Caco-2 (cell line): ENCODE data around the gene SLC25A33. TPM values are rescaled to one million over a fixed set of nuclear protein-coding genes. Genes with fewer than 3 reads are reported as not detected.

Experiments used
- BruUV-seq: library from RNA; stranded (reverse); fragments of 400-500 nt; replicated peaks from 2 replicates; lab custom pipeline; 2021; lab: Mats Ljungman, UMichigan
- CTCF ChIA-PET: fragments of 300-600 bp; sonication (Branson Sonifier 250); formaldehyde crosslinking; loops from one replicate; lab custom pipeline; 2022; ENCODE audit warnings: antibody characterized with exemption; lab: Charles Lee
- POLR2A ChIA-PET: fragments of 300-600 bp; sonication (Branson Sonifier 250); formaldehyde crosslinking; loops from one replicate; lab custom pipeline; 2022; ENCODE audit warnings: antibody characterized with exemption; lab: Charles Lee
- DNase-seq, 2 experiments: peaks; one replicate each; pipeline versions ENCODE4 v3.0.0 to v3.0.0-alpha.2; 2020 to 2022
- H3K27me3 ChIP-seq: replicated peaks from 2 replicates; pipeline ENCODE4 v1.6.0; 2011; ENCODE audit warnings: low read length; ENCODE audit not compliant: control insufficient read depth, insufficient read depth
- H3K36me3 ChIP-seq: 2 replicates; pipeline ENCODE4 v1.5.1; 2011; ENCODE audit warnings: low read length; ENCODE audit not compliant: control insufficient read depth, insufficient read depth
- H3K4me1 ChIP-seq: fragments of 250-450 bp; sonication (Bioruptor Pico); 2 replicates; pipeline ENCODE4 v1.5.1; 2020; ENCODE audit warnings: mild to moderate bottlenecking
- H3K4me3 ChIP-seq: 2 replicates; pipeline ENCODE4 v1.5.1; 2011; ENCODE audit warnings: low read depth, mild to moderate bottlenecking, control low read depth, low read length
- H3K9me3 ChIP-seq: fragments of 250-450 bp; sonication (Bioruptor Pico); 2 replicates; pipeline ENCODE4 v1.5.1; 2020; ENCODE audit warnings: mild to moderate bottlenecking, moderate library complexity
- H3K27ac Mint-ChIP-seq: one replicate; pipeline ENCODE4 v1.8.0; 2022; ENCODE audit warnings: mixed read lengths; ENCODE audit not compliant: unreplicated experiment
- H3K27me3 Mint-ChIP-seq: one replicate; pipeline ENCODE4 v1.8.0; 2022; ENCODE audit warnings: mixed read lengths; ENCODE audit not compliant: insufficient read depth, unreplicated experiment
- H3K36me3 Mint-ChIP-seq: one replicate; pipeline ENCODE4 v1.8.0; 2022; ENCODE audit warnings: mild to moderate bottlenecking, mixed read lengths; ENCODE audit not compliant: insufficient read depth, unreplicated experiment
- H3K4me1 Mint-ChIP-seq: one replicate; pipeline ENCODE4 v1.8.0; 2022; ENCODE audit warnings: low read depth, mixed read lengths; ENCODE audit not compliant: unreplicated experiment
- H3K4me3 Mint-ChIP-seq: one replicate; pipeline ENCODE4 v1.8.0; 2022; ENCODE audit warnings: mild to moderate bottlenecking, moderate library complexity, mixed read lengths; ENCODE audit not compliant: unreplicated experiment
- H3K9me3 Mint-ChIP-seq: one replicate; pipeline ENCODE4 v1.8.0; 2022; ENCODE audit warnings: mixed read lengths; ENCODE audit not compliant: unreplicated experiment
- CTCF ChIP-seq, 2 experiments: fragments of 200-600 bp in 1 of 2; IDR thresholded peaks; 1 replicate in 1 of 2; 2 replicates in 1 of 2; pipeline versions ENCODE4 v1.5.1 to v1.8.0; 2011 to 2022; ENCODE audit warnings: antibody characterized with exemption in 1 of 2, control low read depth in 1 of 2, inconsistent platforms in 1 of 2, low read depth in 1 of 2, low read length in 1 of 2, mild to moderate bottlenecking in 1 of 2, moderate library complexity in 1 of 2; ENCODE audit not compliant: insufficient read depth in 1 of 2, severe bottlenecking in 1 of 2, unreplicated experiment in 1 of 2
- intact Hi-C: fragments of 100-400 bp; cut with micrococcal nuclease; formaldehyde crosslinking; loops from one replicate; pipeline ENCODE4 v1.10.0; 2022; ENCODE audit not compliant: unreplicated experiment
- total RNA-seq: library from RNA; stranded (reverse); gene quantifications from 2 replicates; pipeline ENCODE4 v1.2.3, GENCODE V29; 2022

The SLC25A33 gene
- total RNA-seq, 1 experiment from 2014 or later = 11.2 TPM

- Mint-ChIP-seq H3K9me3 (no peaks in the 10 kb centered on the region), H3K27ac (no peak overlapping the region), H3K36me3 (peaks cover 6% of the 10 kb centered on the region), H3K4me1 (no peaks in the 10 kb centered on the region), H3K27me3 (no peaks in the 10 kb centered on the region), H3K4me3 (no peak overlapping the region)
- intact Hi-C loops = no loop called here
- DNase-seq = no peak
- POLR2A ChIA-PET = no interaction called here
- CTCF ChIA-PET = interaction anchor here (0.5 kb wide), 1 partner anchor 64 kb away, joined by 3 read pairs; no protein-coding TSS in a partner anchor
- no peak overlapping the region for H3K4me3 ChIP-seq
- TF ChIP-seq CTCF (IDR thresholded peaks at IDR 0.05; ENCODE audit: insufficient read depth in 1 of 2, low read depth in 1 of 2, low read length in 1 of 2, severe bottlenecking in 1 of 2, unreplicated experiment in 1 of 2) = no peak
- no peaks in the 10 kb centered on the region for H3K9me3 ChIP-seq
- H3K27me3 ChIP-seq = no peaks in the 10 kb centered on the region
- no peaks in the 10 kb centered on the region for H3K36me3 ChIP-seq
- H3K4me1 ChIP-seq = no peaks in the 10 kb centered on the region
- BruUV-seq = no TSS peak
Observed at GRCh38 chr1:9518454-9518998, 20.7 kb upstream of the SLC25A33 start.

GRCh38 chr1:9520411-9520810 is 18.9 kb upstream of the SLC25A33 start:
- no peak for DNase-seq
- Mint-ChIP-seq H3K4me3 (no peak overlapping the region), H3K27ac (no peak overlapping the region), H3K27me3 (no peaks in the 10 kb centered on the region), H3K36me3 (peaks cover 6% of the 10 kb centered on the region), H3K9me3 (no peaks in the 10 kb centered on the region), H3K4me1 (no peaks in the 10 kb centered on the region)
- Histone ChIP-seq H3K9me3 (no peaks in the 10 kb centered on the region), H3K36me3 (no peaks in the 10 kb centered on the region), H3K27me3 (no peaks in the 10 kb centered on the region), H3K4me3 (no peak overlapping the region), H3K4me1 (no peaks in the 10 kb centered on the region)
- CTCF ChIA-PET = no interaction called here
- no peak for TF ChIP-seq CTCF (IDR thresholded peaks at IDR 0.05; ENCODE audit: insufficient read depth in 1 of 2, low read depth in 1 of 2, low read length in 1 of 2, severe bottlenecking in 1 of 2, unreplicated experiment in 1 of 2)
- no TSS peak for BruUV-seq
- POLR2A ChIA-PET = no interaction called here
- intact Hi-C loops = no loop called here

- CTCF ChIA-PET = no interaction called here
Observed at GRCh38 chr1:9529190-9529589, 10.1 kb upstream of the SLC25A33 start.

More at GRCh38 chr1:9529190-9529589, 10.1 kb upstream of the SLC25A33 start:
- peaks cover 8% of the 10 kb centered on the region for H3K4me1 ChIP-seq
- intact Hi-C loops = no loop called here
- no peaks in the 10 kb centered on the region for H3K36me3 ChIP-seq
- no peak for TF ChIP-seq CTCF (IDR thresholded peaks at IDR 0.05; ENCODE audit: insufficient read depth in 1 of 2, low read depth in 1 of 2, low read length in 1 of 2, severe bottlenecking in 1 of 2, unreplicated experiment in 1 of 2)
- Mint-ChIP-seq H3K9me3 (no peaks in the 10 kb centered on the region), H3K4me3 (no peak overlapping the region), H3K4me1 (no peaks in the 10 kb centered on the region), H3K27ac (no peak overlapping the region), H3K27me3 (no peaks in the 10 kb centered on the region), H3K36me3 (no peaks in the 10 kb centered on the region)
- H3K9me3 ChIP-seq = no peaks in the 10 kb centered on the region
- H3K4me3 ChIP-seq = no peak overlapping the region
- DNase-seq = no peak
- POLR2A ChIA-PET = no interaction called here
- BruUV-seq = no TSS peak
- H3K27me3 ChIP-seq = no peaks in the 10 kb centered on the region
